GM21515 (cell line): Measurements from ENCODE around the gene TAOK1.
"Not testable (repeated sequence)": the region's sequence is repeated elsewhere in the genome, so short reads cannot be mapped to it uniquely, and the experiment has no call there.

ENCODE experiments used
- ATAC-seq: cut with Tn5 transposase; IDR thresholded peaks from one replicate; pipeline ENCODE4 v1.9.1; 2021; ENCODE audit not compliant: unreplicated experiment

The TAOK1 gene

GRCh38 chr17:29389982-29390850 lies at the start of gene TAOK1:
Gene TAOK1 (plus strand): TSS chr17:29390363. CDS start chr17:29451549, 61,186 bp downstream.
- peak; percentile 69 for ATAC-seq

DNA sequence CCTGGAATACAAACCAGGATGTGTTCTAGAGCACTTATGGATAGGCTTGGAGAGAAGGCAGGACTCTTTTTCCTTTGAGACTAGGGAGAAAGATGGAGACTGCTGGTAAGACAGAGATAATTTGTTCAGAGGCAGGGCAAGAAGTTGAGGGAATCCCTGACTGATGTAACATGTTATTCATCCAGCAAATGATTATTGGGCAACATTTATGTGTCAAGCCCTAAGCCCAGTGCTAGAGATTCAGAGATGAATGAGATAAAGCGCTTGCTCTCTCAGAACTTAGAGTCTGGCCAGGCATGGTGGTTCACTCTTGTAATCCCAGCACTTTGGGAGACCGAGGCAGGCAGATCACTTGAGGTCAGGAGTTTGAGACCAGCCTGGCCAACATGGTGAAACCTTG lies 48.4 kb upstream of the TAOK1 start:
- ATAC-seq = no peak

GRCh38 chr17:29342158-29342765 lies 47.9 kb upstream of the TAOK1 start:
- ATAC-seq = no peak

- no peak for ATAC-seq
These were observed 45.8 kb upstream of the TAOK1 start for GRCh38 chr17:29344201-29344856.

- no peak for ATAC-seq
These were observed 45.1 kb upstream of the TAOK1 start for GRCh38 chr17:29345066-29345465.

- not testable (repeated sequence) for ATAC-seq
These were observed 44.7 kb upstream of the TAOK1 start for GRCh38 chr17:29345470-29345869.

GRCh38 chr17:29346462-29346861 lies 43.7 kb upstream of the TAOK1 start:
- ATAC-seq = no peak

GRCh38 chr17:29347831-29348629 lies 42.1 kb upstream of the TAOK1 start:
- ATAC-seq = no peak

- ATAC-seq = no peak
These were observed 40.8 kb upstream of the TAOK1 start for GRCh38 chr17:29349409-29349808.

- no peak for ATAC-seq
These were observed 38.0 kb upstream of the TAOK1 start for GRCh38 chr17:29352146-29352545.

- no peak for ATAC-seq
These were observed 32.9 kb upstream of the TAOK1 start for GRCh38 chr17:29357232-29357631.

DNA sequence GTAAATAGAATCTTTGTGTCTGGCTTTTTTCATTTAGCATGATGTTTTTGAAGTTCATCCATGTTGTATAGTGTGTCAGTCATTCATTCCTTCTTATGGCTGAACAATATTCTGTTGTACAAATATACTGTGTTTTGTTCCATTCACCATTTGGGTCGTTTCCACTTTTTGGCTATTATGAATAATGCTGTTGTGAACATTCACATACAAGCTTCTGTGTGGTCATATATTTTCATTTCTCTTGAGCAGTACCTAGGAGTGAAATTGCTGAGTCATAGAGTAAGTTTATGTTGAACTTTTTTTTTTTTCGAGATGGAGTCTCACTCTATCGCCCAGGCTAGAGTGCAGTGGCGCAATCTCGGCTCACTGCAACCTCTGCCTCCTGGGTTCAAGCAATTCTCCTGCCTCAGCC lies 32.3 kb upstream of the TAOK1 start:
- no peak for ATAC-seq

GRCh38 chr17:29358416-29358815 lies 31.7 kb upstream of the TAOK1 start:
- ATAC-seq = no peak

GRCh38 chr17:29359777-29360176 lies 30.4 kb upstream of the TAOK1 start:
- no peak for ATAC-seq

DNA sequence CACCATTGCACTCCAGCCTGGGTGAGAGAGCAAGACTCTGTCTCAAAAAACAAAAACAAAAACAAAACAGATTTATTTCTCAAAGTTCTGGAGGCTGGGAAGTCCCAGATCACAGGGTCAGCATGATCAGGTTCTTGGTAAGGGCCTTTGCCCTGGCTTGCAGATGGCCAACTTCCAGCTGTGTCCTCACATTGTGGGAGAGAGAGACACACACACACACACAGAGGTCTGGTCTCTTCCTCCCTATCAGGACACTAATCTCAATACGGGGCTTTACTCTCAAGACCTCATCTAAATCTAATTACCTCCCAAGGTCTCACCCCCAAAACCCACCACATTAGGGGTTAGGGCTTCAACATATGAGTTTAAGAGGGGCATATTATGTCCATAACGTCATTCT lies 26.4 kb upstream of the TAOK1 start:
- no peak for ATAC-seq

DNA sequence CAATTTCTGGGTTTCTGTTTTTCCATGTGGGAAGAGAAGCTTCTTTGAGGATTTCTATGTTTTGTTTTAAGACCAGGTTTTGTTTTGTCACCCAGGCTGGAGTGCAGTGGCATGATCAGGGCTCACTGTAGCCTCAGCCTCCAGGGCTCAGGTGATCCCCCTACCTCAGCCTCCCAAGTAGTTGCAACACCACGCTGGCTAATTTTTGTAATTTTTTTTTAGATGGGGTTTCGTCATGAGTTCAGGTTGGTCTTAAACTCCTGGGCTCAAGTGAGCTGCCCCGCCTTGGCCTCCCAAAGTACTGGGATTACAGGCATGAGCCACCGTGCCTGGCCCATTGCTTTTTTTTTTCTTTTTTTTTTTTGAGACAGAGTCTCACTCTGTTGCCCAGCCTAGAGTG lies 25.5 kb upstream of the TAOK1 start:
- no peak for ATAC-seq

- ATAC-seq = no peak
These were observed 22.0 kb upstream of the TAOK1 start for GRCh38 chr17:29368161-29368560.

DNA sequence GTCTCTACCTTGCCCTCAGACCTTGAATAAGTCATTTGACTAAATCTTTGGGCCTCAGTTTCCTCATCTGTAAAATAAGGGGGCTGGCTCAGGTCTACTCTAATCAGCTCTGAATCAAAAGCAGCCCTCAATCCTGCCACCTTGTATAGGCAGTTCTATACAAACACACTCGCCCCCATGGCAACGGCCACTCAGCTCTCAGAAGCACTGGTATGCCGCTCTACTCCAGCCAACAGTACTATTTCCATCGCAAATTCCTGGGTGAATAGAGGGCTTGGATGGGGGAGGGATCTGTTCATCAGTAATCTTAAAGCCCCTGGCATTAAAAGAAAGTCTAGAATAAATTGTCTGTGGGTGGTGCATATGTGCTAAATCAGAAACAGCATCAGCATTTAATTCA lies 21.2 kb upstream of the TAOK1 start:
- ATAC-seq = no peak

GRCh38 chr17:29369831-29370735 lies 20.1 kb upstream of the TAOK1 start:
- ATAC-seq = no peak

- no peak for ATAC-seq
These were observed 13.4 kb upstream of the TAOK1 start for GRCh38 chr17:29376667-29377270.
